Rectal smooth muscle tissue (tissue), 1 donor: Measurements from ENCODE around the gene LRRC61.

Source experiments
- H3K27ac ChIP-seq: one replicate; pipeline ENCODE4 v1.7.0; 2013; ENCODE audit warnings: low read depth, low read length, inconsistent platforms
- H3K27me3 ChIP-seq: one replicate; pipeline ENCODE4 v1.7.0; 2013; ENCODE audit warnings: low read length; ENCODE audit not compliant: control insufficient read depth, insufficient read depth
- H3K36me3 ChIP-seq: one replicate; pipeline ENCODE4 v1.7.0; 2013; ENCODE audit warnings: low read length; ENCODE audit not compliant: control insufficient read depth, insufficient read depth
- H3K4me1 ChIP-seq: one replicate; pipeline ENCODE4 v1.7.0; 2013; ENCODE audit warnings: low read length; ENCODE audit not compliant: control insufficient read depth, insufficient read depth
- H3K4me3 ChIP-seq: one replicate; pipeline ENCODE4 v1.7.0; 2013; ENCODE audit warnings: low read length
- H3K9ac ChIP-seq: one replicate; pipeline ENCODE4 v1.7.0; 2013; ENCODE audit warnings: low read length

Gene LRRC61

GRCh38 chr7:150325901-150326300 is 2.7 kb downstream of the LRRC61 start:
- H3K27ac ChIP-seq, result no peak overlapping the region
- H3K9ac ChIP-seq, result no peak overlapping the region
- H3K4me3 ChIP-seq, result no peak overlapping the region
- peaks cover 5% of the 10 kb centered on the region for H3K36me3 ChIP-seq
- peaks cover 3% of the 10 kb centered on the region for H3K4me1 ChIP-seq
- no peaks in the 10 kb centered on the region for H3K27me3 ChIP-seq

GRCh38 chr7:150326657-150327268 is 3.6 kb downstream of the LRRC61 start:
- Histone ChIP-seq H3K36me3 (peaks cover 7% of the 10 kb centered on the region), H3K4me1 (peaks cover 3% of the 10 kb centered on the region), H3K4me3 (no peak overlapping the region), H3K27ac (no peak overlapping the region), H3K27me3 (no peaks in the 10 kb centered on the region), H3K9ac (no peak overlapping the region)

GRCh38 chr7:150327308-150327707 is 4.2 kb downstream of the LRRC61 start:
- Histone ChIP-seq H3K4me1 (peaks cover 3% of the 10 kb centered on the region), H3K27ac (no peak overlapping the region), H3K27me3 (no peaks in the 10 kb centered on the region), H3K36me3 (peaks cover 7% of the 10 kb centered on the region), H3K9ac (no peak overlapping the region), H3K4me3 (no peak overlapping the region)

- Histone ChIP-seq H3K9ac (no peak overlapping the region), H3K4me1 (no peaks in the 10 kb centered on the region), H3K27ac (no peak overlapping the region), H3K36me3 (peaks cover 7% of the 10 kb centered on the region), H3K27me3 (no peaks in the 10 kb centered on the region), H3K4me3 (no peak overlapping the region)
Measured at GRCh38 chr7:150329331-150330120, 6.4 kb downstream of the LRRC61 start.

- H3K27me3 ChIP-seq, result no peaks in the 10 kb centered on the region
- H3K27ac ChIP-seq, result no peak overlapping the region
- peaks cover 3% of the 10 kb centered on the region for H3K4me1 ChIP-seq
- H3K4me3 ChIP-seq, result no peak overlapping the region
- no peak overlapping the region for H3K9ac ChIP-seq
- peaks cover 7% of the 10 kb centered on the region for H3K36me3 ChIP-seq
Measured at GRCh38 chr7:150330211-150330885, 7.2 kb downstream of the LRRC61 start.

GRCh38 chr7:150332852-150333635 is 9.9 kb downstream of the LRRC61 start:
- Histone ChIP-seq H3K4me1 (peaks cover 16% of the 10 kb centered on the region), H3K27ac (no peak overlapping the region), H3K9ac (no peak overlapping the region), H3K36me3 (peaks cover 5% of the 10 kb centered on the region), H3K27me3 (no peaks in the 10 kb centered on the region), H3K4me3 (no peak overlapping the region)

- H3K27me3 ChIP-seq, result no peaks in the 10 kb centered on the region
- H3K27ac ChIP-seq, result peak overlapping the region; percentile 5
- H3K4me1 ChIP-seq, result peaks cover 19% of the 10 kb centered on the region
- peaks cover 5% of the 10 kb centered on the region for H3K36me3 ChIP-seq
- H3K9ac ChIP-seq, result no peak overlapping the region
- H3K4me3 ChIP-seq, result no peak overlapping the region
Measured at GRCh38 chr7:150333659-150334058, 10.5 kb downstream of the LRRC61 start.

GRCh38 chr7:150334108-150334507 is 11.0 kb downstream of the LRRC61 start:
- Histone ChIP-seq H3K27ac (peak overlapping the region; percentile 5), H3K4me1 (peaks cover 23% of the 10 kb centered on the region), H3K4me3 (no peak overlapping the region), H3K9ac (no peak overlapping the region), H3K27me3 (no peaks in the 10 kb centered on the region), H3K36me3 (peaks cover 3% of the 10 kb centered on the region)

- H3K27ac ChIP-seq, result peak overlapping the region; percentile 24
- peaks cover 26% of the 10 kb centered on the region for H3K4me1 ChIP-seq
- no peak overlapping the region for H3K9ac ChIP-seq
- H3K27me3 ChIP-seq, result no peaks in the 10 kb centered on the region
- no peak overlapping the region for H3K4me3 ChIP-seq
- peaks cover 2% of the 10 kb centered on the region for H3K36me3 ChIP-seq
Measured at GRCh38 chr7:150335108-150335773, 12.1 kb downstream of the LRRC61 start.

GRCh38 chr7:150335774-150336112 is 12.6 kb downstream of the LRRC61 start:
- peaks cover 2% of the 10 kb centered on the region for H3K36me3 ChIP-seq
- peak overlapping the region; percentile 24 for H3K27ac ChIP-seq
- H3K9ac ChIP-seq, result no peak overlapping the region
- no peak overlapping the region for H3K4me3 ChIP-seq
- peaks cover 26% of the 10 kb centered on the region for H3K4me1 ChIP-seq
- no peaks in the 10 kb centered on the region for H3K27me3 ChIP-seq

- Histone ChIP-seq H3K27me3 (no peaks in the 10 kb centered on the region), H3K4me3 (no peak overlapping the region), H3K36me3 (no peaks in the 10 kb centered on the region), H3K27ac (peak overlapping the region; percentile 7), H3K4me1 (peaks cover 26% of the 10 kb centered on the region), H3K9ac (no peak overlapping the region)
Measured at GRCh38 chr7:150336746-150337145, 13.6 kb downstream of the LRRC61 start.

GRCh38 chr7:150337179-150337578 is 14.0 kb downstream of the LRRC61 start:
- H3K4me1 ChIP-seq, result peaks cover 26% of the 10 kb centered on the region

More at GRCh38 chr7:150337179-150337578, 14.0 kb downstream of the LRRC61 start:
- no peak overlapping the region for H3K9ac ChIP-seq
- H3K27me3 ChIP-seq, result no peaks in the 10 kb centered on the region
- no peaks in the 10 kb centered on the region for H3K36me3 ChIP-seq
- H3K4me3 ChIP-seq, result no peak overlapping the region
- no peak overlapping the region for H3K27ac ChIP-seq
